Measurements from ENCODE around the gene XDH. TPM values are rescaled to one million over a fixed set of nuclear protein-coding genes. Genes with fewer than 3 reads are reported as not detected.

XDH gene
- total RNA-seq, 1 experiment from 2014 or later: 7.7 TPM

DNA sequence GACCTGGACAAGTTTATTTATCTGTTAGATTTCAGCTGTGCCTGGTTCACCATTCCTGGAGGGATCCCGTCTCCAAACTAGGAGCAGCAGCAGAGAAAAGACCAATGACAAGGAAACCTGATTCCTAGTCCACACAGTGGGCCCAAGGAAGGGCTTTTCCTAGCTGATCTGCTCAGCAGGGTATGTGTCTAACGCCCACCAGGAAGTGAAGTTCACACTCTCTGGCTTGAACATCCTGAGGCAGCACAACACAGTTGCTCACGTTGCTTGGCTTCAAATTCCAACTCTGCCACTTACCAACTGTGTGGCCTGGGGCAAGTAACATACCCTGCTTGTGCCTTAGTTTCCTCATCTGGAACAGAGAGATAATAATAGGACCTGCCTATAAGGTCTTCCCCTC is 42.9 kb downstream of the XDH start:
- Histone ChIP-seq H3K27me3 (ENCODE audit: insufficient read depth, low read depth) (no peaks in the 10 kb centered on the region), H3K9me2 (ENCODE audit: insufficient read depth) (no peaks in the 10 kb centered on the region), H3K79me2 (ENCODE audit: low read depth) (no peaks in the 10 kb centered on the region), H3K4me3 (no peak overlapping the region), H3F3A (ENCODE audit: insufficient read depth, low read depth) (no peaks in the 10 kb centered on the region), H4K20me1 (ENCODE audit: insufficient read depth) (no peaks in the 10 kb centered on the region), H3K36me3 (ENCODE audit: low read depth) (peaks cover 34% of the 10 kb centered on the region; the same call in 1 of the 2 replicates), H3K4me2 (no peak overlapping the region), H3K27ac (no peak overlapping the region), H2AFZ (no peak overlapping the region), H3K4me1 (replicated peaks; ENCODE audit: insufficient read depth) (no peaks in the 10 kb centered on the region), H3K9me3 (ENCODE audit: insufficient read depth, low read depth) (no peaks in the 10 kb centered on the region)
- POLR2A ChIA-PET (ENCODE audit: unreplicated experiment): no interaction called here
- intact Hi-C loops (cut with micrococcal nuclease; ENCODE audit: unreplicated experiment): no loop called here
- no peak for DNase-seq
- TF ChIP-seq, protein P1, sequence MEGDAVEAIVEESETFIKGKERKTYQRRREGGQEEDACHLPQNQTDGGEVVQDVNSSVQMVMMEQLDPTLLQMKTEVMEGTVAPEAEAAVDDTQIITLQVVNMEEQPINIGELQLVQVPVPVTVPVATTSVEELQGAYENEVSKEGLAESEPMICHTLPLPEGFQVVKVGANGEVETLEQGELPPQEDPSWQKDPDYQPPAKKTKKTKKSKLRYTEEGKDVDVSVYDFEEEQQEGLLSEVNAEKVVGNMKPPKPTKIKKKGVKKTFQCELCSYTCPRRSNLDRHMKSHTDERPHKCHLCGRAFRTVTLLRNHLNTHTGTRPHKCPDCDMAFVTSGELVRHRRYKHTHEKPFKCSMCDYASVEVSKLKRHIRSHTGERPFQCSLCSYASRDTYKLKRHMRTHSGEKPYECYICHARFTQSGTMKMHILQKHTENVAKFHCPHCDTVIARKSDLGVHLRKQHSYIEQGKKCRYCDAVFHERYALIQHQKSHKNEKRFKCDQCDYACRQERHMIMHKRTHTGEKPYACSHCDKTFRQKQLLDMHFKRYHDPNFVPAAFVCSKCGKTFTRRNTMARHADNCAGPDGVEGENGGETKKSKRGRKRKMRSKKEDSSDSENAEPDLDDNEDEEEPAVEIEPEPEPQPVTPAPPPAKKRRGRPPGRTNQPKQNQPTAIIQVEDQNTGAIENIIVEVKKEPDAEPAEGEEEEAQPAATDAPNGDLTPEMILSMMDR (conservative IDR thresholded peaks at IDR 0.05): no peak
- TF ChIP-seq EZH2 (IDR thresholded peaks at IDR 0.05; ENCODE audit: low read depth): no peak
- CTCF ChIA-PET: no interaction called here
- no TSS peak for BruUV-seq (replicated peaks)

DNA sequence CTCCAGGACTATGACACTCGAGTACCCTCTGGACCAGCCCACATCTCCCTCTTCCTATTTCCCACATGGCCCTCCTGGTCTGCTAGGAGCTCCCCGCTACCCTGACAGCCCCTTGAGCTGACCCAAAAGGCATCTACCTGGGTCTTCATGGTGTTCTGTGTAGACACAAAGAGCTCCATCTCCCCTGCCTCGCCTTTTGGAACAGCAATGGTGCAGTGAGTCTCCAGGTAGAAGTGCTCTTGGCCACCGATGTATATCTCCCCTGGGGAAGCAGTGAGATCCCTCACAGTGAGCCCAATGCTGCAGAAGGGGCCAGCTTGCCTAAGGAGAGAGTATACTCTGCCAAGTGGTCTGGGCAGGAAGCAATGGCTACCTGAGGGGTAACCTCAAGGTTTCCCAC is 47.8 kb downstream of the XDH start:
- no peak for DNase-seq
- H3K4me1 ChIP-seq (replicated peaks; ENCODE audit: insufficient read depth): no peaks in the 10 kb centered on the region
- H3K36me3 ChIP-seq (ENCODE audit: low read depth): peaks cover 25% of the 10 kb centered on the region; the same call in 1 of the 2 replicates
- no peaks in the 10 kb centered on the region for H3K79me2 ChIP-seq (ENCODE audit: low read depth)
- no peak overlapping the region for H3K27ac ChIP-seq
- no peaks in the 10 kb centered on the region for H4K20me1 ChIP-seq (ENCODE audit: insufficient read depth)
- no peaks in the 10 kb centered on the region for H3K9me2 ChIP-seq (ENCODE audit: insufficient read depth)
- intact Hi-C loops (cut with micrococcal nuclease; ENCODE audit: unreplicated experiment): no loop called here
- no peak overlapping the region for H3K4me3 ChIP-seq
- no peak overlapping the region for H2AFZ ChIP-seq
- H3K27me3 ChIP-seq (ENCODE audit: insufficient read depth, low read depth): no peaks in the 10 kb centered on the region
- no TSS peak for BruUV-seq (replicated peaks)
- ChIA-PET POLR2A (ENCODE audit: unreplicated experiment) (no interaction called here), CTCF (no interaction called here)
- no peak overlapping the region for H3K4me2 ChIP-seq
- TF ChIP-seq EZH2 (IDR thresholded peaks at IDR 0.05; ENCODE audit: low read depth): no peak
- TF ChIP-seq, protein P1 (conservative IDR thresholded peaks at IDR 0.05): no peak
- no peaks in the 10 kb centered on the region for H3K9me3 ChIP-seq (ENCODE audit: insufficient read depth, low read depth)
- H3F3A ChIP-seq (ENCODE audit: insufficient read depth, low read depth): no peaks in the 10 kb centered on the region

DNA sequence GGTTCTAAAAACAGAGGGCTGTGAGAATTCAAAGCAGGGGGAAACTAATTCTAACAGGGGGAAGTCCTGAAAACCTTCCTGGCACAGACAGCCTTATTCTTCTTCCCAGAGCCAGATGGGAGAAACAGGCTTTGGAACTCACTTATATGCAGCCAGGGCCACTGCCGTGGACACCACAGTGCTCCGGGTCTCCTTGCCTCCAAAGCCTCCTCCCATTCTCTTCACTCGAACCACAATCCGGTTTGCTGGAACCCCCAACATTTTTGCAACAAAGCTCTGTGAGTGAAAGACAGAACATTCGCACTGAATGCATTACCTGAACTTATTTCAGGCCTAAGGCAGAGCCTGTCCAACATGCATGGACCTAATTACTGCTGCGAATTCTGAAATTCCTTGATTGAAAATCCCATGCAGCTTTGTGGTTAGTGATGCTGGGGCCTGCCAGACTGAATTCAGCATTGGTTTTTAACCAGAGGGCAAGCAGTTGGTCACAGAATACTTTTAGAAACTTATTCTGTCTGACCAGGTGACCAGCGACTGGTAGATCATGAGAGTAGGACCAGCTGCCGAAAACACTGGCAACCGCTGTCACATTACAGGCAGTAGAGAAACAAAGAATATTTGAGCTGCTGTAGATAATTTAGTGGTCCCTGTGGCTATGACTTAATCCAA is 48.6 kb downstream of the XDH start:
- no peak overlapping the region for H3K4me3 ChIP-seq
- no peaks in the 10 kb centered on the region for H3K9me3 ChIP-seq (ENCODE audit: insufficient read depth, low read depth)
- H2AFZ ChIP-seq: no peak overlapping the region
- no peaks in the 10 kb centered on the region for H4K20me1 ChIP-seq (ENCODE audit: insufficient read depth)
- no peaks in the 10 kb centered on the region for H3K27me3 ChIP-seq (ENCODE audit: insufficient read depth, low read depth)
- no TSS peak for BruUV-seq (replicated peaks)
- H3K4me1 ChIP-seq (replicated peaks; ENCODE audit: insufficient read depth): no peaks in the 10 kb centered on the region
- H3F3A ChIP-seq (ENCODE audit: insufficient read depth, low read depth): no peaks in the 10 kb centered on the region
- no peak for DNase-seq
- no peaks in the 10 kb centered on the region for H3K9me2 ChIP-seq (ENCODE audit: insufficient read depth)
- TF ChIP-seq, protein P1 (conservative IDR thresholded peaks at IDR 0.05): no peak
- TF ChIP-seq EZH2 (IDR thresholded peaks at IDR 0.05; ENCODE audit: low read depth): no peak
- H3K79me2 ChIP-seq (ENCODE audit: low read depth): no peaks in the 10 kb centered on the region
- POLR2A ChIA-PET (ENCODE audit: unreplicated experiment): no interaction called here
- intact Hi-C loops (cut with micrococcal nuclease; ENCODE audit: unreplicated experiment): no loop called here
- H3K4me2 ChIP-seq: no peak overlapping the region
- peaks cover 17% of the 10 kb centered on the region; the same call in 1 of the 2 replicates for H3K36me3 ChIP-seq (ENCODE audit: low read depth)
- CTCF ChIA-PET: no interaction called here
- H3K27ac ChIP-seq: no peak overlapping the region
